Ovary (tissue), 9 donors: ENCODE data around the gene PLEKHA8. TPM values are rescaled to one million over a fixed set of nuclear protein-coding genes. Genes with fewer than 3 reads are reported as not detected.

Experiments
- DNase-seq, 5 donors: peaks; one replicate each; pipeline ENCODE4 v3.0.0-alpha.2; 2019 to 2020
- H3K27ac ChIP-seq, 2 donors: fragments of 200-600 bp; one replicate each; pipeline versions ENCODE4 v1.5.1 to v1.8.0; 2019 to 2022
- H3K27me3 ChIP-seq: fragments of 200-600 bp; one replicate; pipeline ENCODE4 v1.8.0; 2022
- H3K36me3 ChIP-seq: fragments of 200-600 bp; sonication (generic); one replicate; pipeline ENCODE4 v1.5.1; 2019
- H3K4me1 ChIP-seq: one replicate; pipeline ENCODE4 v1.8.1; 2013; ENCODE audit warnings: mild to moderate bottlenecking, moderate library complexity; ENCODE audit not compliant: insufficient read depth
- H3K4me3 ChIP-seq: fragments of 200-600 bp; sonication (generic); one replicate; pipeline ENCODE4 v1.5.1; 2017
- H3K9me3 ChIP-seq, 2 donors: fragments of 200-600 bp in 1 of 2; sonication (generic) in 1 of 2; one replicate each; pipeline versions ENCODE4 v1.5.1 to v1.8.1; 2013 to 2019; ENCODE audit warnings: mild to moderate bottlenecking in 1 of 2, moderate library complexity in 1 of 2
- CTCF ChIP-seq, 3 donors: fragments of 450-650 bp in 2 of 3; fragments of 200-600 bp in 1 of 3; IDR thresholded peaks; one replicate each; pipeline versions ENCODE4 v1.5.1 to v1.8.0; 2016 to 2022; ENCODE audit warnings: antibody characterized with exemption in 3 of 3, mild to moderate bottlenecking in 1 of 3
- EP300 ChIP-seq: sonication (generic); formaldehyde crosslinking; IDR thresholded peaks from one replicate; pipeline ENCODE4 v1.6.1; 2017; ENCODE audit warnings: antibody characterized with exemption
- POLR2A ChIP-seq: fragments of 450-650 bp; IDR thresholded peaks from one replicate; pipeline ENCODE4 v1.6.1; 2017; ENCODE audit warnings: antibody characterized with exemption, mild to moderate bottlenecking, moderate library complexity
- WGBS, 3 donors: extraction: QIAGEN DNeasy Blood & Tissue Kit in 1 of 3; methylation state at CpG; one replicate each; pipeline versions ENCODE4 v1.1.5 to v1.1.7; 2013 to 2017; 5-methylcytosine and 5-hydroxymethylcytosine counted together
- intact Hi-C, 4 donors: fragments of 100-400 bp; cut with DNase I; formaldehyde crosslinking; loops; one replicate each; pipeline versions ENCODE4 v1.11.0 to v1.15.1; 2022 to 2023
- polyA plus RNA-seq, 2 donors: library from polyadenylated mRNA; stranded (reverse); fragments of 200-250 nt in 1 of 2; fragments of 350-450 nt in 1 of 2; fragmentation: Illumina TruSeq in 1 of 2; extraction: RNeasy Lipid Tissue Mini Kit (QIAGEN cat#74804) in 1 of 2; gene quantifications; one replicate each; pipeline ENCODE4 v1.2.3, GENCODE V29; 2013 to 2014
- total RNA-seq, 7 donors: library from RNA; depleted of rRNA in 2 of 7; stranded (reverse); fragments of >200 nt in 2 of 7; fragmentation: NEBNext Ultra II Directional in 3 of 7; extraction: Animal tissue kit (Norgen Biotek cat#: 25700) in 3 of 7; gene quantifications; one replicate each; pipeline versions ENCODE4 v1.1.0 to v1.2.4, GENCODE V29; 2016 to 2023
- donor health status: DM: no; HTN: no; CAD: no; lungs with moderate emphysema.
- donor health status: DM: no; HTN: no; CAD: no.
- donor health status: Bipolar disorder and iron deficiency.
- donor health status: DM: yes; HTN: yes; CAD: no.
- donor health status: DM: no; HTN: no; CAD: no.
- donor health status: DM: yes; HTN: yes; CAD: no.

The PLEKHA8 gene
- total and polyA plus RNA-seq, 9 donors: 3.1 to 12.8 (median 10.0) TPM

- intact Hi-C loops: no loop called here
- DNase-seq: no peak
- WGBS, 3 donors: 91 to 98% (median 93%) methylated on average over 3 of the region's 3 CpGs
- Histone ChIP-seq H3K4me1 (no peaks in the 10 kb centered on the region), H3K36me3 (no peaks in the 10 kb centered on the region), H3K4me3 (no peak overlapping the region), H3K9me3 (no peaks in the 10 kb centered on the region), H3K27ac (no peak overlapping the region), H3K27me3 (no peaks in the 10 kb centered on the region)
- TF ChIP-seq POLR2A (no peak), EP300 (no peak), CTCF (IDR thresholded peaks at IDR 0.05) (no peak)
These were observed 18.0 kb downstream of the PLEKHA8 start for GRCh38 chr7:30046127-30046770.

- no peaks in the 10 kb centered on the region for H3K27me3 ChIP-seq
- H3K4me3 ChIP-seq: no peak overlapping the region
- 61 to 81% (median 74%) methylated on average over 2 of the region's 2 CpGs for WGBS, 3 donors
- H3K9me3 ChIP-seq: no peaks in the 10 kb centered on the region
- H3K4me1 ChIP-seq: no peaks in the 10 kb centered on the region
- TF ChIP-seq POLR2A: no peak
- no peak for TF ChIP-seq CTCF (IDR thresholded peaks at IDR 0.05)
- no peak for TF ChIP-seq EP300
- no peak for DNase-seq
- H3K27ac ChIP-seq: no peak overlapping the region
- intact Hi-C loops: no loop called here
- no peaks in the 10 kb centered on the region for H3K36me3 ChIP-seq
These were observed 18.9 kb downstream of the PLEKHA8 start for GRCh38 chr7:30047124-30047523.

- no peak for DNase-seq
- Histone ChIP-seq H3K27ac (no peak overlapping the region), H3K4me3 (no peak overlapping the region), H3K36me3 (no peaks in the 10 kb centered on the region), H3K27me3 (no peaks in the 10 kb centered on the region), H3K9me3 (no peaks in the 10 kb centered on the region), H3K4me1 (no peaks in the 10 kb centered on the region)
- 91 to 95% (median 93%) methylated on average over 2 of the region's 2 CpGs for WGBS, 3 donors
- TF ChIP-seq EP300: no peak
- TF ChIP-seq CTCF (IDR thresholded peaks at IDR 0.05): no peak
- intact Hi-C loops: no loop called here
These were observed 20.4 kb downstream of the PLEKHA8 start for GRCh38 chr7:30048582-30048981.

- DNase-seq: no peak
- no peaks in the 10 kb centered on the region for H3K4me1 ChIP-seq
- H3K4me3 ChIP-seq: no peak overlapping the region
- no peak overlapping the region for H3K27ac ChIP-seq
- no peaks in the 10 kb centered on the region for H3K27me3 ChIP-seq
- intact Hi-C loops: no loop called here
- TF ChIP-seq CTCF (IDR thresholded peaks at IDR 0.05) (no peak), POLR2A (no peak), EP300 (no peak)
- H3K9me3 ChIP-seq: no peaks in the 10 kb centered on the region
- 95 to 97% (median 97%) methylated on average over 4 of the region's 4 CpGs for WGBS, 3 donors
- no peaks in the 10 kb centered on the region for H3K36me3 ChIP-seq
These were observed 21.0 kb downstream of the PLEKHA8 start for GRCh38 chr7:30049173-30049572.
